Mucosa of descending colon (tissue), 3 donors: ENCODE results near the gene EPHA3. TPM values are rescaled to one million over a fixed set of nuclear protein-coding genes. Genes with fewer than 3 reads are reported as not detected.

Source experiments
- ATAC-seq: fragments of 200-7000 bp; cut with Tn5 transposase; one replicate; pipeline ENCODE4 v1.9.1; 2020; ENCODE audit warnings: mild to moderate bottlenecking, moderate library complexity
- DNase-seq, 3 donors: peaks; one replicate each; pipeline ENCODE4 v3.0.0-alpha.2; 2020
- H3K36me3 ChIP-seq: fragments of 200-600 bp; one replicate; pipeline ENCODE4 v1.8.0; 2021; ENCODE audit warnings: low read depth, mild to moderate bottlenecking
- H3K4me1 ChIP-seq: fragments of 200-600 bp; one replicate; pipeline ENCODE4 v1.8.0; 2021; ENCODE audit warnings: low read depth, mild to moderate bottlenecking
- H3K4me3 ChIP-seq: fragments of 200-600 bp; one replicate; pipeline ENCODE4 v1.8.0; 2021; ENCODE audit warnings: mild to moderate bottlenecking
- H3K9me3 ChIP-seq: fragments of 200-600 bp; one replicate; pipeline ENCODE4 v1.8.0; 2021; ENCODE audit warnings: mild to moderate bottlenecking
- CTCF ChIP-seq: fragments of 200-600 bp; IDR thresholded peaks from one replicate; pipeline ENCODE4 v1.8.0; 2022; ENCODE audit warnings: antibody characterized with exemption, mild to moderate bottlenecking
- intact Hi-C, 2 donors: fragments of 100-400 bp; cut with DNase I in 1 of 2; cut with micrococcal nuclease in 1 of 2; formaldehyde crosslinking; loops; one replicate each; pipeline versions ENCODE4 v1.11.0 to v1.11.1; 2022; cut with DNase I, micrococcal nuclease
- total RNA-seq, 3 donors: library from RNA; stranded (reverse); fragmentation: NEBNext Ultra II Directional in 2 of 3; extraction: Animal tissue kit (Norgen Biotek cat#: 25700) in 2 of 3; gene quantifications; one replicate each; pipeline versions ENCODE4 v1.2.1 to v1.2.4, GENCODE V29; 2021 to 2023
- donor health status: DM: no; HTN: no; CAD: no; lungs with moderate emphysema.
- donor health status: DM: no; HTN: no; CAD: no.
- donor health status: DM: no; HTN: yes; CAD: no.

Gene EPHA3
- total RNA-seq, 3 donors from 2014 or later: 1.0 to 6.6 (median 2.0) TPM

GRCh38 chr3:89280301-89280700, 172.9 kb downstream of the EPHA3 start:
- DNase-seq (no peak), ATAC-seq (no peak)
- intact Hi-C loops: no loop called here
- Histone ChIP-seq H3K4me1 (no peaks in the 10 kb centered on the region), H3K36me3 (no peaks in the 10 kb centered on the region), H3K4me3 (no peak overlapping the region), H3K9me3 (no peaks in the 10 kb centered on the region)
- no peak for TF ChIP-seq CTCF

- H3K36me3 ChIP-seq: no peaks in the 10 kb centered on the region
- no peaks in the 10 kb centered on the region for H3K4me1 ChIP-seq
- H3K4me3 ChIP-seq: no peak overlapping the region
- no peak for ATAC-seq
- intact Hi-C loops: no loop called here
- no peak for DNase-seq
- H3K9me3 ChIP-seq: no peaks in the 10 kb centered on the region
- no peak for TF ChIP-seq CTCF
Observed at GRCh38 chr3:89280822-89281365, 173.5 kb downstream of the EPHA3 start.

GRCh38 chr3:89287902-89288508, 180.6 kb downstream of the EPHA3 start:
- intact Hi-C loops: no loop called here
- Histone ChIP-seq H3K36me3 (no peaks in the 10 kb centered on the region), H3K4me3 (no peak overlapping the region), H3K4me1 (no peaks in the 10 kb centered on the region), H3K9me3 (no peaks in the 10 kb centered on the region)
- no peak for TF ChIP-seq CTCF
- ATAC-seq: no peak
- no peak for DNase-seq

DNA sequence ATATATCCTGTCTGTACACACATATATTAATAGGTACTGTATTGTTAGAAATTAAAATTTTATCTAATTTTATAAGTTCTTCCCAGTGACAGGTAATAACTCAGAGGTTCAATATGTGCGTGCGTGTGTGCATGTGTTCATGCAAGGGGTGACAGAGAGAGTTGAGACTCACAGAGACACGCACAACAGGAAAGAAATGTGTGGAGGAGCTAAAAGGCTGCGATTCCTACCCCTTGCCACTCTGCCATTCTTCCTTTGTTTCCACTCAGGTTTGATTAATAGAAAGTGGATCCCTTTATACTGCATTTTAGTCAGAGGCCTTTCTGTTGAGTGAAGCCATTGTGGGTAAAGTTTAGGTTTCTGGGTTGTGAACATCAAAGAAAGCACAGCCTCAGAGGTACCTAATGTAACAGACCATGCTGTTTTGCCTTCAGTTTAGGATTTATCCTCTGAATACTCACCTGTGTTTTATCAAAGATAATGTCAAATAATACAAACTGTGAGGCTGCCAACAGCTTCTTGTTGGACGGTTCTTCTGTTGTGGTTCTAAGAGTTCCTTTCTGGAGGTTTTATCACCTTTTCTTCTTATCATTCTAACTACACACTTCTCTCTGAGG, 182.3 kb downstream of the EPHA3 start:
- intact Hi-C loops: no loop called here
- ATAC-seq (no peak), DNase-seq (no peak)
- no peaks in the 10 kb centered on the region for H3K36me3 ChIP-seq
- no peak overlapping the region for H3K4me3 ChIP-seq
- TF ChIP-seq CTCF: no peak
- H3K9me3 ChIP-seq: no peaks in the 10 kb centered on the region
- H3K4me1 ChIP-seq: no peaks in the 10 kb centered on the region

- H3K9me3 ChIP-seq: no peaks in the 10 kb centered on the region
- DNase-seq: no peak
- intact Hi-C loops: no loop called here
- no peak overlapping the region for H3K4me3 ChIP-seq
- no peaks in the 10 kb centered on the region for H3K4me1 ChIP-seq
- H3K36me3 ChIP-seq: no peaks in the 10 kb centered on the region
- ATAC-seq: no peak
- TF ChIP-seq CTCF: no peak
Observed at GRCh38 chr3:89297199-89297598, 189.8 kb downstream of the EPHA3 start.
